M059J (cell line): Measurements from ENCODE around the gene CCDC192. TPM values are rescaled to one million over a fixed set of nuclear protein-coding genes. Genes with fewer than 3 reads are reported as not detected.
"Not testable (repeated sequence)": the region's sequence is repeated elsewhere in the genome, so short reads cannot be mapped to it uniquely, and the experiment has no call there.

Experiments
- DNase-seq: peaks from one replicate; pipeline ENCODE4 v3.0.0-alpha.2; 2012; ENCODE audit warnings: low read depth
- total RNA-seq: library from RNA; depleted of rRNA; stranded (reverse); fragments of >200 nt; shearing (Covaris generic); gene quantifications from 2 replicates; pipeline ENCODE4 v1.2.3, GENCODE V29; 2014

CCDC192 gene
- total RNA-seq, 1 experiment from 2014 or later = not detected

DNA sequence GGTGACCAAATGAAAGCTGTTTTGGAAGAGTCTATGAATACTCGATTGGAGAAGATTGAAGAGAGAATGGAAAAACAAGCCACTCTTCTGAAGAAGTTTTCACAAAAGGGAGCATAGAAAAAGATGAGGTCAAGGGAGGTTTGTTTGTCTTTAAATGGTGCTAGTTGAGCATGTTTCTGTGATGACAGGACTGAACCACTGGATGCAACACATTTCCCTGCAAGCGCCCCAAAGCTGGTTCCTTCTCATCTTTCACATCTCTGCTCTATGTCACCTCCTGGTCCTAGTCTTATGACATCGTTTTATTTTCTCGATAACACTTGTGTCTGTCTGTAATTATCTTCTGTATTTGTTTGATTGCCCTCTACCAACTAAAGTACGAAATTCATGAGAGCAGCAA lies 3.8 kb upstream of the CCDC192 start:
- peak; percentile 44 for DNase-seq

DNA sequence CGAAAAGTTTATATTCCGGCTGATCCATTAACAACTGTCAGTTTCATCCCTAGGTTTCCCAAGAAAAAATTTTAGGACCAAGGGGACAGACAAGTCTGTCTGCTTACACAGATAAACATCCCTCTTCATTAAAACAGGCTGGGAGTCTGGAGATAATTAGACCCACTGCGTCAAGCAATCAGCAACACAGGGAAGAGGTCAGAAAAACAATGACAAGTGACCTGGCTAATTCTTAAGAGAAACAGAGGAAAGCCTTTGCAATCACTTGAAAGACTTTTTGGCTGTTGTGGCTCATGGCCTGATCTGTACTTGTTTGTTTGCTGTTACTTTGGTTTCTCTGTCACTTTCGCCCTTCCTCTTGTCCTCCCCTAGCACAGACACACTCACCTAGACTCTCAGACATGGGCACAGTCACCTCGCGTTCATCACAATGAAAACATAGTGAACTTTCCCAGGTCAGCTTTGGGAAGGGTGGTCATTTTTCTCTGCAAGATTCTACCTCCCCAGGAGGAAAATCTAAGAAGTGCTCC lies 2.9 kb upstream of the CCDC192 start:
- DNase-seq = peak; percentile 22

DNA sequence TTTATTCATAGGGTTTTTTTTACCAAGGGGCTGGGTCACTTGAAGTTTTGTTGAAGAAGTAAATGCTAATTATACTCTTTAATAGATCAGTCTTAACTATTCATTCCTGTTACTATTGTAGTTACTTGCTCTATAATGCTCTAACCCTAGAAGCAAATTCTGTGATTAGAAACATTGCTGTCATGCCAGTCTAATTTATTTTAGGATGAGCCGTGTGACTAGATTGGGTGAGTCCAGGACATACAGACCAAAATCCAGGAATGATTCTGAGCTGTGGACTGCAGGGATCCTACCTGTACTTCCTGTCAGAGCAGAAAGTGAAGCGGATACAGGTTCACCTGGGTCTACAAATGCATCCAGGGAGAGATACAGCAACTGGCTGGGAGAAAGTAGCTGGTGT lies 757 bp upstream of the CCDC192 start:
- no peak for DNase-seq

DNA sequence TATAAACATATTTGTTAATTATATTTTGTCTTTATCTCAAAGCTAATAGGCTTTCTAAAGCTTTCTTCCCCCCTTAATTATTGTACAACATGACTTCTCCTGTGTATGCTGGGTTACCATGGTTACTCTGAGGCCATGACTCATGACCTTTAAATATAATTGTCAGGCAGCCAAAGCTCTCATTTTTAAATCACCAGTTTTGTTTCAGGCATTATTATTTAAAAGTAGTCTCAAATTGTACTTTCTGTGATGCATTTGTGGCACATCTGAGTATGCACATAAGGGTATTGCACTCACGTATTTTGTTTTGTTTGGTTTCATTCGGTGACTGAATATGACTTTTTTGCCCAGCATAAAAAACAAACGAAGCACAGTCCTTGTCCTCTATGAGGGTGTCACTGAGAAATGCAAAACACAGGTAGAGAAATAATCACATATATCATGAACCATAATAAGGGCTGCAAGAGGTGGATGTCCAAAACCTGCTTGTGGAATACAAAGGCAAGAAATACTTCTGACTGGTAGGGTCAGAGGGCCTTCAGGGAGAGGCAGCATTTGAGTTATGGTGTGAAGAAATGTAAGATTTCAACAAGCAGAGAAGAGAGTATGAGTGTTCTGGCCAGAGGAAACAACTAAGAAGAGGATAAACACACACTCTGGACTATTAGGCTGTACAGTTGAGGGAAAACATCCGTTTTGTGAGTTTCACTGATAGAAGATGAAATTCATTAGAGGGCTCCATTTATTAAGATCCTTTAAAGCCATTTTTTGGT lies 2.1 kb downstream of the CCDC192 start:
- peak; percentile 88 for DNase-seq

DNA sequence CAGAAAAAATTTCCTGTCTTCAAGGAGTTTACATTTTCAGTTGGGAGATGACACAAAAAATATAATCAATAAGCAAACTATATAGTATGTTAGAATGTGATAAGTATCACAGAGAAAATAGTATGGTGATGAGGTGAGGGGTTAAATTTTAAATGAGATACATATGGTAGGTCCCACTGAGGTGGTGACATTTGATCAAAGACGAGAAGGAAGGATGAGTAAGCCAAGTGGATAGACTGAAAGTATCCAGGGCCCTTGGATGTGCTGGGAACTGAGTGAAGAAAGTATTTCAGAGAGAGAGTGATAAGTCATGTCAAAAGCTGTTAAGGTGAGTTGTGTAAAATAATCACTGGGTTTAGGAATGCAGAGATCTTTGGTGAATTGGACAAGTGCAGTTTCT lies 3.5 kb downstream of the CCDC192 start:
- DNase-seq = no peak

DNA sequence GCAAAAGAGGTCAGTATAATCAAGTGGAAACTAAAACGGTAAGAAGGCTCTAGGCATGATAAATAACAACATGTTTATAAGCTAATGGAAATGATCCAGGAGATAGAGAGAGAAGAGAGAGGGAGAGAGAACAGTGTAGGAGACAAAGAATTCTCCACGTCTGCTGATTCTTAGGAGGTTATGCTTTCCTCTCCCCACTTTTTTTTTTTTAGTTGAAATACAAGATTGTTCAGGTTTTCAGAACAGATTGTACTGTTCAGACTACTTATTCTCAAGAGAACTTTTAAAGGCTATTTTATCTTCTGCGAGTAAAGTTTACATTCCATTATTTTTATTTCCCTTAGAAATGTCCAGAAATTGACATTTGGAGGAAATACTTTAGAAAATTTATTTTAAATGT lies 4.0 kb downstream of the CCDC192 start:
- DNase-seq = no peak

DNA sequence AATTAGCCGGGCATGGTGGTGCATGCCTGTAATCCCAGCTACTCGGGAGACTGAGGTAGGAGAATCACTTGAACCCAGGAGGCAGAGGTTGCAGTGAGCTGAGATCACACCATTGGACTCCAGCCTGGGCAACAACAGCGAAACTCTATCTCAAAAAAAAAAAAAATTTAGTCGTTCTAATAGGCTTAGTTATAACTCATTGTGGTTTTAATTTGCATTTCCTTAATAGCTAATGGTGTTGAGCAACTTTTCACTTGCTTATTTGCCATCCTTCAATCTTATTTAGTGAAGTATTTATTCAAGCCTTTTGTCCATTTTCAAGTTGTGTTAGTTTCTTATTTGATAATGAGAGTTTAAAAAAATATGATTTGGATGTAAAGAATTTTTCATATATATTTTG lies 9.9 kb downstream of the CCDC192 start:
- not testable (repeated sequence) for DNase-seq

DNA sequence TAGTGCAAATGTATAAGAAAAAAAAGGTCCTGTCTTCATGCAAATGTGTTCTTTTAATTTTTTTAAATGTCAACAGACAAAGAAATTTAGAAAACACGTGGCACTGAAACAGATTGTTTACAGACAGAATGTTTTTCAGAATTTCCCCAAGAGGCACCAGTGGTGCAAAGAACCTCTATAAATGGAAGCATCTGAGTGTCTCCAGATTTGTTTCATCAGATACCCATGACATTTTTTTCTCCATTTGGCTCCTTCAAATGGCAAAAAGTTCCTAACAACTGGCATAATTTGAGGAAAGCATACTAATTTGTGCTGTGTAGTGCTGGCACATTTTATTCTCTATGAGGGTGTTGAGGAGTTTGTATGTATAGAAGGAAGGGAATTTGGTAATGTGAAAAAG lies 15.0 kb downstream of the CCDC192 start:
- DNase-seq = no peak

DNA sequence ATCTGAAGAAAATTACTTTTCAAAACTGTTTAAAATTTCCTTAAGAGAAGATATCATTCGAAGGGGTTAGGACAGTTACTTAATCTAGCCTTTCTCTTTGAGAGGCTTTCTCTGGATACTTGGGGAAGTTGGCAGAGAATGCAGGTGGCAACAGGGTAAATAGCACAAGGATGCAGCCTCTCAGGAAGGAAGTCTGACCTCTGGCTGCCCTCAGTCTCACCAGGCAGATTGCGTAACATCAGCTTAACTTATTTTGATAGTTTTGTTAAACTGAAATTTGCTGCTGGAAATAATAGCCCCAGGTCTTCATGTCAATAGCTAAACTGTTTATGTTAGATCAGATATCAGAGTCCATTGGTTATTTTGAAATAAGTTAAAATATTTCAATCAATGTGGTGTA lies 20.4 kb downstream of the CCDC192 start:
- peak; percentile 77 for DNase-seq

DNA sequence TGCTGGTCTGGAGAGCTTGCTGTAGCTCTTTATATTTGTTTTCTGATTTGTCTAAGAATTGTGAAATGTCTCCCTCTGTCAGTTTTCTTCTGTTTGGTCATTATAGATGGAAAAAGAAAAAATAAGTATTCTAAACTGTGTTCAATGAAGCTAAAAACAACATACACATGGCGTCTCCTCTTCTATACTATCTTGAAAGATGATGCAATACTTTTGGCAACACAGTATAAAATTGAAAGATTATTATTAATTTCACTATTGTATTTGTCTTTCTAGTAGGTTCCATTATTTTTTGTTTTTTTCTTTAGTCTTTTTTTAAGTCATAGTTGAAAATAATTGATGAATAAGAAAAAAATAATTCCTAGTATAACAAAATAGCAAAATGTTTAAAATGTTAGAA lies 22.5 kb downstream of the CCDC192 start:
- DNase-seq = no peak

DNA sequence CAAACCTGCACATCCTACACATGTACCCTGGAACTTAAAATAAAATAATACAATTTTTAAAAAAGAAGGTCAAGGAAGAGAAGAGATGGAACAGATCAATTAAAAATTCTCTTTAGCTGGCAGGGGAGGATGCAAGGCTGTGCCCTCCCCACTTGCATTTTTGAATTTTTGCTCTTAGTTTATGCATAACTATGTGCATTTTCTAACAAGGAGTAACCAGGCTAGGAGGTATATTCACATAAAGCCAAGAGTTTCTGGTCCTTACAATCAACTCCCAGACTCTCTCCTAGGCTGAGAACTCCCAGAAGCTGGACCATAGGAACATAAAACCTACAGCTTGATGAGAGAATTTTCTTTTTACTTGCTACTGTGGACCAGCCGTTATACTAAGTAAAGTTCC lies 29.8 kb downstream of the CCDC192 start:
- DNase-seq = no peak

DNA sequence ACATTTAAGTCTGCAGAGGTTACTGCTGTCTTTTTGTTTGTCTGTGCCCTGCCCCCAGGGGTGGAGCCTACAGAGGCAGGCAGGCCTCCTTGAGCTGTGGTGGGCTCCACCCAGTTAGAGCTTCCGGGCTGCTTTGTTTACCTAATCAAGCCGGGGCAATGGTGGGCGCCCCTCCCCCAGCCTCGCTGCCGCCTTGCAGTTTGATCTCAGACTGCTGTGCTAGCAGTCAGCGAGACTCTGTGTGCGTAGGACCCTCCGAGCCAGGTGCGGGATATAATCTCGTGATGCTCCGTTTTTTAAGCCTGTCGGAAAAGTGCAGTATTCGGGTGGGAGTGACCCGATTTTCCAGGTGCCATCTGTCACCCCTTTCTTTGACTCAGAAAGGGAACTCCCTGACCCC lies 36.2 kb downstream of the CCDC192 start:
- DNase-seq = not testable (repeated sequence)

DNA sequence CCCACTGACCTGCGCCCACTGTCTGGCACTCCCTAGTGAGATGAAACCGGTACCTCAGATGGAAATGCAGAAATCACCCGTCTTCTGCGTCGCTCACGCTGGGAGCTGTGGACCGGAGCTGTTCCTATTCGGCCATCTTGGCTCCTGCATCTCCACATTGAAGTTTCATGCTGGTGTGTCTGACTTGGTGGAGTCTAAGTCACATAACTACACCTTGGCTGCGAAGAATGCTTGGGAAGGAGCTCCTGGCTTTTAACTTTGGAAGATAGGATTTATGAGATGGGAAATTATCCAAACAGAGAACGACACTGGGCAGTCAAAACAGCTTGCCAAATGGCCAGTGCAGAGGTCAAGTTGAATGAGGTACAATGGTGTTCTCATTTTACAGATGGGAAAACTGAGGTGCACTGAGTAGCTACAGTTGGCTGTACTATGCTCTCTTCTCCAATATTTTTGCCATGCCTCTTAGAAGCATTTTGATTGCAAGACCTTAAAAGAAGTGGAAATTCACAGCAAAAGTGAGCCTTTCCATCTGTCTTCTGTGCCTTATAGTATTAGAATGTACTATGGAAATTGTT lies 36.7 kb downstream of the CCDC192 start:
- no peak for DNase-seq

DNA sequence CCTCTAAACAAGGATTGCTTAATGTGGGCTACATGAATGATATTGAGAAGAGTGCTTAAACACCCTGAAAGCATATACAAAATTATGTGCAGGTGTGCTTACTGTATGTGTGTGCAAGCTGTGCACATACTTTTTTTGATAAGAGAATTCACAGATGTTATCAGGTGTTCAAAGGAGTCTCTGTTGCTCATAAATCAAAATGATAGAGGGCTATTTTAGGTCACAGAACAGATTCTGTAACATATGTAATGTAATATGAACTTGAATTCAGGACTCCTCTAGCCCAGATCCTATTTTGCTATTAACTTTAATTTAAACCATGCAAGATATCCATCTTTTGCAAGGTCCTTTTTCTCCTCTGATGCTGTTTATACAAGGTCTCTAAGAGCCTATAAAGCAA lies 38.2 kb downstream of the CCDC192 start:
- DNase-seq = no peak

DNA sequence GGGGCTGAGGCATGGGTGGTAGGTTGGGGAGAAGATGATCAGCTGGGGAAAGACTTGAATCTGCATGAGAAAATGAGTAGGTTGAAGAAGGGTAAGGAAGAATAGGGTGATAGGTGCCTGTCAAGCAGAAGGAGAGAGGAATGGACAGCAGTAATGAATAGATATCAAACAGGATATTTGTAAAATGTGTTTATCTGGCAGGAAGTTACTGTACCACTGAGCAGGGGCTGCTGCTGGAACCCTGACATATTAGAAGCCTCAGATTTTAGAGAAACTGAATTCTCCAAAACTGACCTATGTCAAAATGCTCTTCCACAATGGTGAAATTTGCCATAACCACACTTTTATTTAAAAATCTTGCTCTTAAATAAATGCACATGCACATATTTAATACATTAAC lies 41.0 kb downstream of the CCDC192 start:
- no peak for DNase-seq

DNA sequence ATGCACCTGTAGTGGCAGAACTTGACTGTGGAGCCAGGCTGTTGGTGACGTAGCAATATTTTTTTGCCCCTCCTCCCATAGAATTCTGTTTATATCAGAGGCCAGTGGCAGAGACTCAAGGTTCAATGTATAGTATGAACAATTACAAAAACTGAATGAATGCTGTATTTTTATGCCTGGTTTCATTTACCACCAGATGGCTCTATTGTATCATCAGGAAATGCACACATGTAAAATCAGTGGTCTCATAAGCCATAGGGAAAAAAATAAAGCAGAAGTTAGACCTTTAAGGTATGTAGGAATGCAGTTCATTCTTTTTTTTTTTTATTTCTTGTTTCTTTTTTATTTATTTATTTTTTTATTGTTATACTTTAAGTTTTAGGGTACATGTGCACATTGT lies 43.6 kb downstream of the CCDC192 start:
- DNase-seq = peak; percentile 43

DNA sequence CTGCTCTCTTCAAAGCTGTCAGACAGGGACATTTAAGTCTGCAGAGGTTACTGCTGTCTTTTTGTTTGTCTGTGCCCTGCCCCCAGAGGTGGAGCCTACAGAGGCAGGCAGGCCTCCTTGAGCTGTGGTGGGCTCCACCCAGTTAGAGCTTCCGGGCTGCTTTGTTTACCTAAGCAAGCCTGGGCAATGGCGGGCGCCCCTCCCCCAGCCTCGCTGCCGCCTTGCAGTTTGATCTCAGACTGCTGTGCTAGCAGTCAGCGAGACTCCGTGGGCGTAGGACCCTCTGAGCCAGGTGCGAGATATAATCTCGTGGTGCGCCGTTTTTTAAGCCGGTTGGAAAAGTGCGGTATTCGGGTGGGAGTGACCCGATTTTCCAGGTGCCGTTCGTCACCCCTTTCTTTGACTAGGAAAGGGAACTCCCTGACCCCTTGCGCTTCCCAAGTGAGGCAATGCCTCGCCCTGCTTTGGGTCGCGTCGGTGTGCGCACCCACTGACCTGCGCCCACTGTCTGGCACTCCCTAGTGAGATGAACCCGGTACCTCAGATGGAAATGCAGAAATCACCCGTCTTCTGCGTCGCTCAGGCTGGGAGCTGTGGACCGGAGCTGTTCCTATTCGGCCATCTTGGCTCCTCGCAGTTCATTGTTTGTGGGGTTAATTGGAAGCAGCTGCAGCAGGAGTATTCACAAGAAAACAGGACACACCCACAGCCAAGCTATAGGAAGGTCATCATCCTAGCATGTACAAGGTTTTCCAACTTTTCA lies 49.5 kb downstream of the CCDC192 start:
- not testable (repeated sequence) for DNase-seq

DNA sequence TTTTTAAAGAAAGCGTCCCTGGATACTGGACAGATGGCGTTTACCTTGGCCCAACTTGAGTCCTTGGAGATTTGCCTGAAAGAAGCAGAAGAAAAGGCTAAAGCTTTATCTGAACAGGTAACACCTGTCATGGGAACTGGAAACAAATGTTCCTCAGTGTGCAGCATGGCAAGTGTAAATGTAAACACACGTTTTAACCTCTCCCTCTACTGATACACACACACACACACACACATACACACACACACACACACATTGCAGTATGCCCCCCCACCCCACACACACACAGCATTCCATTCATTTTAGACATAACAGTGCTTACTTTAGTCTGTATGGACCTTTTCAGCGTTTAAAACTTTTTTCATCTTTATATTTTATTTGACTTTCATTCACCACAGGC lies 51.1 kb downstream of the CCDC192 start:
- peak; percentile 24 for DNase-seq

DNA sequence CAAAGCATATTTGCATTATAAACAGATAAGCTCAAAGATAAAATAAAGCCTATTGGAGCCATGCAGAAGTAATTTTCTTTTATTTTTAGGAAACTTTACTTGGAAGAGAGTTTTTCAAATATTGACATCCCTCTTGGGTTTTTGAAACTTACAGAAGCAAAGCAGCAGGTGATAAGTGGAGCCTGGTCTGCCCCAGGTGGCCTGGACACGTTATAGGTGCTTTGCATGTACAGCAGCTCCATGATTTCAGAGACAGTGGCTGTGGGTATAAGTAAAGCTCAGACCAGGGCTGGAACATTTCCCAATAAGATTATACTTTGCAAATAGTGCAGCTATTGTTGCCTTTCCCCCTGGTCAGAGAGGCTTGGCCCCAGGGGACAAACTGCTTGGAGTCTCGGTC lies 51.5 kb downstream of the CCDC192 start:
- DNase-seq = no peak

DNA sequence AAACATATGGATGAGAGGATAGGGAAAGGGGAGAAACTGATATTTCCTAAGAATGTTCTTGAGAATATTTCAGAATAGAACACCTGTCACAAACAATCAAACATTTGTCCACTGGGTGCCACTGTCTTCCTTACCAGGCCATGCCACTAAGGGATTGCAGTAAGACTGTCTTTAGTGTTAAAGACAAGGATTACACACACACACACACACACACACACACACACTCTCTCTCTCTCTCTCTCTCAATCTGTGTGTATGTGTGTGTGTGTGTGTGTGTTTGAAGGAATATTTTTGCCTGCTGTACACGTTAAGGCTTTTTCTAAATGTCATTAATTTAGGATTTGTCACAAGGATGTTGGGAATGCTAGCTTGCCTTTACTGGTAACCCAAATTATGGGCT lies 54.4 kb downstream of the CCDC192 start:
- DNase-seq = peak; percentile 76

DNA sequence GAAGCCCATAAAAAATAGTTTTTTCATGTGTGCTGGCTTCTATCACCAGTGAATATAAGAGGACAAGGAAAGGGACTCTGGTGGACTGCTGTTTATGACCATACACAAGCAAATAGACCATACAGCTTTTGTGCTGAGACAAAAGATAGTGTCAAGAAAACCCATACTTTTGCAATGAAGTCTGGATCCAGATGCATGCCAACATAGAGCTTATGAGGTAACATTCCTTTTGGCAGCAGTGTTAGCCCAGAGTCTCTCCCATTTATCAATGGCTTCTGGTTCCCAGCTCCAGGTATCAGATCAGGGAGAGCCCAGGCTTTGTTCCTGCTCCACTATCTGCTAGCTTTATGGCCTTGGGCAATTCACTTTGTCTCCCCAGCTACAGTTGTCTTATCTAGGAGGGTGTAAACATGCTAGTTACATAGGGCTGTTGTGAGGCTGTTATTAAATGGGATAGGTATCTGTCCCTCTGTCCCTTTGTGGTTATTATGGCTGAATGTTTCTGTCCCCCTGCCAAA lies 55.6 kb downstream of the CCDC192 start:
- DNase-seq = peak; percentile 27

DNA sequence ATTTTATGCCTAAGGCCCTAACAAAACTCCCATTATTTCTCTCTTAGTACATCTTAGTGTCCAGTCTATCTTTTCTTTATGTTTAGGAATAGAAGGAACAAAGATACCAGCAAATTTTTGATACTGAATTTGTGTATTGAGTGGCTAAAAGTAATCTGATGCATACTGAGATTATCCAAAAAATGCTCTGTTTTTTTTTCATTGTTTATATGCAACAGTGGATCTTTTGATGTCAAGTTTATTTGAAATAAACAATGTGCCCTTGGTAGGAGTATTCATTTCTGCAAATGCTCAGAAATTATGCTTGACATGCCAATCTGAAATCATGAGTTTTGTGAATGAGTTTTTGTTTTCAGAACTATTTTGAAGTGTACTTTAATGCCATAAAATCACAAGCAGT lies 58.7 kb downstream of the CCDC192 start:
- no peak for DNase-seq

DNA sequence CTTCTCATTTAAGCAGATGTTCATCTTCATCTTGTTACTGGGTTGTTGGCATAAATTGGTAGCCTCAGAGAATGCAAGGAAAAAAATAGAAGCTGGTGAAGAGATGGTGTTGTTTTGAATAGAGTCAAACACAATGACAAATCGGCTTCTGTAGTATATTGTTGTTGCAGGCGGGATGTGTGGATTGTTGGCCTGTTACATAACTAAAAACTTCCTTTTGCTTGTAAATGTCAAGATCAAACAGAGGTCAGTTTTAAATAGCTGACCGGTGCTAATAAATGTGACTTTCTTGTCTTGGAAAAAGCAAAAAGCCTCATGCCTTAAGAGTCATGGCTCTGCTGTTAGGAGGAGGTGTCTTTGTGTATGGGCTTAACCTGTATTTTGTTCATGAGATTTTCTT lies 59.2 kb downstream of the CCDC192 start:
- peak; percentile 53 for DNase-seq
